ENCODE data around the gene CTSD. TPM values are rescaled to one million over a fixed set of nuclear protein-coding genes. Genes with fewer than 3 reads are reported as not detected.

CTSD gene
- total and polyA plus RNA-seq, 2 of the 8 experiments (the other 6 are each of a cell fraction or from before 2014, with no cell fraction given) = 169 to 173 TPM

GRCh38 chr11:1727861-1728260 is 35.9 kb downstream of the CTSD start:
- FAIRE-seq = no peak
- no peak overlapping the region for H4K91ac ChIP-seq (replicated peaks; ENCODE audit: insufficient read length, low read length)
- no peak overlapping the region for H3K4me2 ChIP-seq (ENCODE audit: insufficient read depth in 1 of 2, low read depth in 2 of 2, low read length in 2 of 2)
- WGBS, 2 experiments (ENCODE audit: extremely low coverage in 1 of 2, insufficient coverage in 1 of 2, insufficient read length in 1 of 2, insufficient replicate concordance in 2 of 2, low coverage in 1 of 2, low lambda C conversion rate in 2 of 2, missing lambda C conversion rate in 1 of 2) = 89% methylated on average over 9 of the region's 9 CpGs; no CpG with 5 or more reads in 1 of the 2 experiments
- ChIA-PET POLR2A (ENCODE audit: partially characterized antibody) (no interaction called here), CTCF (ENCODE audit: partially characterized antibody) (interaction anchor here (2.2 kb wide), 1 partner anchor 34 kb away, joined by 8 read pairs; no protein-coding TSS in a partner anchor)
- peaks cover 0 to 7% of the 10 kb centered on the region in 2 experiments; a peak in 1 of 4 replicates for H3K79me2 ChIP-seq (ENCODE audit: control insufficient read depth in 1 of 2, insufficient read depth in 2 of 2, low read length in 2 of 2)
- no peak overlapping the region for H3K18ac ChIP-seq (ENCODE audit: extremely low read depth, low read length)
- no peak overlapping the region for H2BK5ac ChIP-seq (ENCODE audit: low read depth, low read length)
- H2BK20ac ChIP-seq (ENCODE audit: low read length) = no peak overlapping the region
- H3K27me3 ChIP-seq (replicated peaks in 1 of 4; ENCODE audit: control insufficient read depth in 3 of 4, extremely low read depth in 1 of 4, insufficient read depth in 3 of 4, low read length in 3 of 4) = peaks cover 0 to 5% (median 1%) of the 10 kb centered on the region in 4 experiments; a peak in 2 of 7 replicates
- H3K4me1 ChIP-seq (replicated peaks in 1 of 4; ENCODE audit: control insufficient read depth in 3 of 4, insufficient read depth in 4 of 4, low read length in 3 of 4) = no peaks in the 10 kb centered on the region
- no peak for DNase-seq (ENCODE audit: low read depth in 1 of 2, low spot score in 2 of 2)
- no peak overlapping the region for H2AK5ac ChIP-seq (ENCODE audit: low read depth, low read length)
- H3K56ac ChIP-seq (replicated peaks; ENCODE audit: insufficient read length, low read depth, low read length) = no peak overlapping the region
- no peak overlapping the region for H4K8ac ChIP-seq (ENCODE audit: extremely low read depth, insufficient read depth, low read length)
- no peak overlapping the region for H3K27ac ChIP-seq (ENCODE audit: low read depth, low read length)
- peaks cover 0 to 4% (median 0%) of the 10 kb centered on the region in 4 experiments; a peak in 1 of 8 replicates for H3K36me3 ChIP-seq (ENCODE audit: control insufficient read depth in 2 of 4, insufficient read depth in 4 of 4, low read length in 3 of 4)
- no peak overlapping the region for H2BK12ac ChIP-seq (ENCODE audit: low read depth, low read length)
- H3K9me3 ChIP-seq (ENCODE audit: insufficient read depth in 2 of 2, low read depth in 1 of 2, low read length in 1 of 2) = peaks cover 0 to 2% of the 10 kb centered on the region in 2 experiments; a peak in 1 of 4 replicates
- H4K20me1 ChIP-seq (replicated peaks in 1 of 2; ENCODE audit: control insufficient read depth in 1 of 2, insufficient read depth in 2 of 2, low read length in 2 of 2) = peaks cover 2 to 10% of the 10 kb centered on the region in 2 experiments
- no peak overlapping the region for H3K23ac ChIP-seq (ENCODE audit: insufficient read length)
- H3K14ac ChIP-seq (ENCODE audit: insufficient read length) = no peak overlapping the region
- H2BK15ac ChIP-seq (ENCODE audit: low read length) = no peak overlapping the region
- no peak overlapping the region for H2AFZ ChIP-seq (ENCODE audit: low read length)
- no peak overlapping the region for H2BK120ac ChIP-seq (replicated peaks; ENCODE audit: low read depth, low read length)
- no peak overlapping the region for H4K5ac ChIP-seq (ENCODE audit: insufficient read length, low read depth, low read length)
- no peak overlapping the region for H3K9ac ChIP-seq (replicated peaks in 1 of 4; ENCODE audit: extremely low read depth in 1 of 4, low read depth in 3 of 4, low read length in 3 of 4)
- H3K79me1 ChIP-seq (ENCODE audit: low read depth, low read length) = no peaks in the 10 kb centered on the region
- H3K23me2 ChIP-seq (ENCODE audit: low read depth, low read length) = peaks cover 12% of the 10 kb centered on the region
- no peak overlapping the region for H3K4me3 ChIP-seq (ENCODE audit: extremely low read depth in 1 of 4, insufficient read depth in 2 of 4, low read depth in 3 of 4, low read length in 4 of 4)
- H3K4ac ChIP-seq (replicated peaks; ENCODE audit: insufficient read length, low read depth, low read length) = no peak overlapping the region
- TF ChIP-seq YY1 (IDR thresholded peaks at IDR 0.05; ENCODE audit: low read depth, low read length) (no peak), POLR2AphosphoS5 (IDR thresholded peaks at IDR 0.05; ENCODE audit: low read depth, low read length) (no peak)
